22Rv1 (cell line): ENCODE results near the gene PRXL2B.

Source experiments
- H3K27ac ChIP-seq: fragments of 450-650 bp; 2 replicates; pipeline ENCODE4 v1.5.1; 2017
- CTCF ChIP-seq: fragments of 450-650 bp; IDR thresholded peaks from 2 replicates; pipeline ENCODE4 v1.5.1; 2017; ENCODE audit warnings: mild to moderate bottlenecking
- ZFX ChIP-seq: fragments of 450-650 bp; IDR thresholded peaks from 2 replicates; pipeline ENCODE4 v1.6.1; 2017; ENCODE audit warnings: antibody characterized with exemption, borderline replicate concordance

Gene PRXL2B

GRCh38 chr1:2586154-2587070, at the start of gene PRXL2B:
PRXL2B (plus strand) TSS chr1:2586777; CDS start chr1:2586886, 109 bp downstream.
- TF ChIP-seq ZFX (no peak), CTCF (no peak)
- peak within 1 kb of the TSS; percentile 84 for H3K27ac ChIP-seq

- TF ChIP-seq CTCF (no peak), ZFX (no peak)
- no peak overlapping the region for H3K27ac ChIP-seq
These were observed 48.8 kb upstream of the PRXL2B start for GRCh38 chr1:2537784-2538115.

- TF ChIP-seq ZFX (no peak), CTCF (no peak)
- no peak overlapping the region for H3K27ac ChIP-seq
These were observed 48.2 kb upstream of the PRXL2B start for GRCh38 chr1:2538376-2538775.

- no peak overlapping the region for H3K27ac ChIP-seq
- TF ChIP-seq ZFX, result no peak
- no peak for TF ChIP-seq CTCF
These were observed 47.7 kb upstream of the PRXL2B start for GRCh38 chr1:2538872-2539271.

- TF ChIP-seq ZFX (no peak), CTCF (peak; percentile 20; the same call in 1 of the 2 replicates)
- H3K27ac ChIP-seq, result no peak overlapping the region
These were observed 47.2 kb upstream of the PRXL2B start for GRCh38 chr1:2539312-2539907.

GRCh38 chr1:2540816-2541492, 45.6 kb upstream of the PRXL2B start:
- TF ChIP-seq CTCF, result no peak
- TF ChIP-seq ZFX, result no peak
- no peak overlapping the region for H3K27ac ChIP-seq
